H9 (cell line): ENCODE measurements around the gene OGFOD2. TPM values are rescaled to one million over a fixed set of nuclear protein-coding genes. Genes with fewer than 3 reads are reported as not detected.

ENCODE experiments used
- DNase-seq: peaks from one replicate; pipeline ENCODE4 v3.0.0-alpha.2; 2017
- H2AFZ ChIP-seq: one replicate; pipeline ENCODE4 v1.6.1; 2013; ENCODE audit warnings: mild to moderate bottlenecking, low read length, control low read depth, moderate library complexity
- H2AK5ac ChIP-seq: 2 replicates; pipeline ENCODE4 v1.6.1; 2013; ENCODE audit warnings: low read length, control low read depth, mixed read lengths; ENCODE audit not compliant: insufficient read length
- H2BK120ac ChIP-seq: one replicate; pipeline ENCODE4 v1.6.1; 2013; ENCODE audit warnings: low read depth, mild to moderate bottlenecking, low read length, control low read depth, inconsistent platforms; ENCODE audit not compliant: poor library complexity, severe bottlenecking
- H2BK12ac ChIP-seq: 2 replicates; pipeline ENCODE4 v1.6.1; 2013; ENCODE audit warnings: low read length, control low read depth, mixed read lengths, low read depth; ENCODE audit not compliant: insufficient read length
- H2BK15ac ChIP-seq: 2 replicates; pipeline ENCODE4 v1.6.1; 2013; ENCODE audit warnings: low read depth, low read length, control low read depth
- H2BK20ac ChIP-seq: one replicate; pipeline ENCODE4 v1.6.1; 2013; ENCODE audit warnings: low read depth, mild to moderate bottlenecking, low read length, control low read depth, inconsistent platforms; ENCODE audit not compliant: poor library complexity, severe bottlenecking
- H2BK5ac ChIP-seq: 2 replicates; pipeline ENCODE4 v1.6.1; 2013; ENCODE audit warnings: low read length, control low read depth, mixed read lengths; ENCODE audit not compliant: insufficient read length
- H3K14ac ChIP-seq: 2 replicates; pipeline ENCODE4 v1.6.1; 2013; ENCODE audit warnings: low read length, control low read depth; ENCODE audit not compliant: insufficient read depth
- H3K18ac ChIP-seq: 2 replicates; pipeline ENCODE4 v1.6.1; 2013; ENCODE audit warnings: low read depth, mild to moderate bottlenecking, mixed read lengths, low read length, control low read depth; ENCODE audit not compliant: insufficient read length
- H3K23ac ChIP-seq: 2 replicates; pipeline ENCODE4 v1.6.1; 2013; ENCODE audit warnings: low read length, control low read depth, mixed read lengths, low read depth; ENCODE audit not compliant: insufficient read length
- H3K23me2 ChIP-seq: 2 replicates; pipeline ENCODE4 v1.6.1; 2013; ENCODE audit warnings: low read depth, mild to moderate bottlenecking, mixed read lengths, low read length, control low read depth; ENCODE audit not compliant: insufficient read length, poor library complexity, severe bottlenecking
- H3K27ac ChIP-seq: 2 replicates; pipeline ENCODE4 v1.5.1; 2013; ENCODE audit warnings: low read length, control low read depth, mixed read lengths, low read depth; ENCODE audit not compliant: insufficient read length
- H3K27me3 ChIP-seq: 2 replicates; pipeline ENCODE4 v1.6.1; 2013; ENCODE audit warnings: low read length, control low read depth, inconsistent platforms; ENCODE audit not compliant: insufficient read depth
- H3K4ac ChIP-seq: 2 replicates; pipeline ENCODE4 v1.6.1; 2013; ENCODE audit warnings: low read depth, mild to moderate bottlenecking, control low read depth, inconsistent platforms, low read length, moderate library complexity
- H3K4me1 ChIP-seq: 2 replicates; pipeline ENCODE4 v1.6.1; 2013; ENCODE audit warnings: low read length, control low read depth, inconsistent platforms; ENCODE audit not compliant: insufficient read depth
- H3K4me2 ChIP-seq: 2 replicates; pipeline ENCODE4 v1.6.1; 2013; ENCODE audit warnings: low read length, control low read depth, mixed read lengths; ENCODE audit not compliant: insufficient read length, insufficient read depth
- H3K56ac ChIP-seq: 2 replicates; pipeline ENCODE4 v1.6.1; 2013; ENCODE audit warnings: low read depth, mild to moderate bottlenecking, mixed read lengths, low read length, control low read depth; ENCODE audit not compliant: insufficient read length
- H3K79me1 ChIP-seq: 2 replicates; pipeline ENCODE4 v1.6.1; 2013; ENCODE audit warnings: low read depth, mild to moderate bottlenecking, moderate library complexity, low read length, control low read depth, inconsistent platforms; ENCODE audit not compliant: insufficient read depth, poor library complexity, severe bottlenecking
- H3K79me2 ChIP-seq: 2 replicates; pipeline ENCODE4 v1.6.1; 2013; ENCODE audit warnings: low read length, control low read depth, inconsistent platforms; ENCODE audit not compliant: insufficient read depth
- H3K9ac ChIP-seq: 2 replicates; pipeline ENCODE4 v1.6.1; 2013; ENCODE audit warnings: low read length, control low read depth, mixed read lengths; ENCODE audit not compliant: insufficient read length; ENCODE audit errors: extremely low read depth
- H3K9me3 ChIP-seq: one replicate; pipeline ENCODE4 v1.6.1; 2013; ENCODE audit warnings: low read depth, low read length, inconsistent platforms; ENCODE audit not compliant: control insufficient read depth
- H3T11ph ChIP-seq: one replicate; pipeline ENCODE4 v1.6.1; 2013; ENCODE audit warnings: mild to moderate bottlenecking, low read length, control low read depth, inconsistent platforms
- H4K20me1 ChIP-seq: one replicate; pipeline ENCODE4 v1.6.1; 2013; ENCODE audit not compliant: control insufficient read depth, insufficient read length, insufficient read depth
- H4K5ac ChIP-seq: 2 replicates; pipeline ENCODE4 v1.6.1; 2013; ENCODE audit warnings: low read depth, mild to moderate bottlenecking, mixed read lengths, low read length, control low read depth; ENCODE audit not compliant: insufficient read length
- H4K8ac ChIP-seq: replicated peaks from 2 replicates; pipeline ENCODE4 v1.6.1; 2013; ENCODE audit warnings: low read length, control low read depth, mixed read lengths, low read depth; ENCODE audit not compliant: insufficient read length
- H4K91ac ChIP-seq: 2 replicates; pipeline ENCODE4 v1.6.1; 2013; ENCODE audit warnings: low read depth, mild to moderate bottlenecking, moderate library complexity, mixed read lengths, low read length, control low read depth; ENCODE audit not compliant: insufficient read length
- H3K27ac Mint-ChIP-seq, 3 experiments: 2 replicates in 2 of 3; 3 replicates in 1 of 3; pipeline ENCODE4 v1.8.0; 2020 to 2021; ENCODE audit warnings: mixed read lengths in 3 of 3, mild to moderate bottlenecking in 1 of 3, moderate library complexity in 1 of 3
- H3K27me3 Mint-ChIP-seq: 2 replicates; pipeline ENCODE4 v1.8.0; 2021; ENCODE audit warnings: low read depth, mild to moderate bottlenecking, moderate library complexity, mixed read lengths
- H3K36me3 Mint-ChIP-seq, 3 experiments: 2 replicates in 2 of 3; 3 replicates in 1 of 3; pipeline ENCODE4 v1.8.0; 2020 to 2021; ENCODE audit warnings: low read depth in 3 of 3, mixed read lengths in 3 of 3; ENCODE audit not compliant: insufficient read depth in 1 of 3
- H3K4me1 Mint-ChIP-seq, 2 experiments: 2 replicates each; pipeline ENCODE4 v1.8.0; 2020; ENCODE audit warnings: mixed read lengths in 2 of 2
- H3K4me3 Mint-ChIP-seq, 2 experiments: 2 replicates in 1 of 2; 3 replicates in 1 of 2; pipeline ENCODE4 v1.8.0; 2020 to 2021; ENCODE audit warnings: mild to moderate bottlenecking in 2 of 2, mixed read lengths in 2 of 2, moderate library complexity in 1 of 2
- H3K9me3 Mint-ChIP-seq, 2 experiments: 2 replicates in 1 of 2; 3 replicates in 1 of 2; pipeline ENCODE4 v1.8.0; 2020; ENCODE audit warnings: mild to moderate bottlenecking in 2 of 2, mixed read lengths in 2 of 2, moderate library complexity in 1 of 2
- CTCF ChIP-seq: fragments of 200-600 bp; sonication (generic); conservative IDR thresholded peaks from 3 replicates; pipeline ENCODE4 v1.8.0; 2021; ENCODE audit warnings: antibody characterized with exemption, mild to moderate bottlenecking
- WGBS: extraction: QIAGEN DNeasy Blood & Tissue Kit; methylation state at CpG from one replicate; pipeline ENCODE4 v1.1.7; 2013; ENCODE audit warnings: missing lambda C conversion rate, low lambda C conversion rate, mixed read lengths; ENCODE audit not compliant: insufficient read length; ENCODE audit errors: extremely low coverage; 5-methylcytosine and 5-hydroxymethylcytosine counted together
- total RNA-seq: library from RNA; stranded (reverse); gene quantifications from 2 replicates; pipeline ENCODE4 v1.2.1, GENCODE V29; 2021

Gene OGFOD2
- total RNA-seq, 1 experiment from 2014 or later: 14.7 TPM

- Histone ChIP-seq H2BK15ac (no peak overlapping the region), H3K18ac (no peak overlapping the region), H3T11ph (no peak overlapping the region), H4K20me1 (no peaks in the 10 kb centered on the region), H3K27ac (no peak overlapping the region), H2BK120ac (no peak overlapping the region), H3K23me2 (no peaks in the 10 kb centered on the region), H3K9me3 (no peaks in the 10 kb centered on the region), H4K8ac (no peak overlapping the region), H4K5ac (no peak overlapping the region), H3K4ac (no peak overlapping the region), H3K79me1 (no peaks in the 10 kb centered on the region), H3K4me1 (no peaks in the 10 kb centered on the region), H2BK5ac (no peak overlapping the region), H3K9ac (no peak overlapping the region), H3K23ac (no peak overlapping the region), H3K14ac (no peak overlapping the region), H3K56ac (no peak overlapping the region), H3K79me2 (no peaks in the 10 kb centered on the region), H2AFZ (no peak overlapping the region), H2AK5ac (no peak overlapping the region), H2BK12ac (no peak overlapping the region), H2BK20ac (no peak overlapping the region), H4K91ac (no peak overlapping the region), H3K4me2 (no peak overlapping the region), H3K27me3 (no peaks in the 10 kb centered on the region)
- Mint-ChIP-seq H3K4me3 (no peak overlapping the region), H3K36me3 (no peaks in the 10 kb centered on the region), H3K9me3 (no peaks in the 10 kb centered on the region), H3K27ac (no peak overlapping the region), H3K27me3 (no peaks in the 10 kb centered on the region; the same call in 1 of the 2 replicates), H3K4me1 (0 out of 4 replicates have a peak, but pooled peaks cover 0 to 5% of the 10 kb centered on the region in 2 experiments)
- no peak for DNase-seq
- no CpG with 5 or more reads among the region's 16 CpGs for WGBS
- no peak for TF ChIP-seq CTCF
Observed at GRCh38 chr12:122996621-122997342, 21.7 kb downstream of the OGFOD2 start.
